ENCODE measurements around the gene ZNF438. TPM values are rescaled to one million over a fixed set of nuclear protein-coding genes. Genes with fewer than 3 reads are reported as not detected.

The ZNF438 gene
- total RNA-seq, 1 experiment from 2014 or later, result 0.26 TPM

- no peak for DNase-seq
- Histone ChIP-seq H3K9me2 (replicated peaks; ENCODE audit: insufficient read depth, low read length) (no peaks in the 10 kb centered on the region), H3K9me3 (ENCODE audit: low read length) (no peaks in the 10 kb centered on the region), H3K27ac (ENCODE audit: low read length) (no peak overlapping the region), H3K4me3 (ENCODE audit: low read length) (no peak overlapping the region), H3K4me1 (ENCODE audit: low read length) (no peaks in the 10 kb centered on the region), H3K79me2 (ENCODE audit: low read length) (no peaks in the 10 kb centered on the region), H3K4me2 (ENCODE audit: low read depth, low read length, poor library complexity, severe bottlenecking) (no peak overlapping the region), H3K9ac (ENCODE audit: low read length) (no peak overlapping the region), H2AFZ (ENCODE audit: low read length) (no peak overlapping the region), H4K20me1 (ENCODE audit: insufficient read depth, low read depth, low read length) (no peaks in the 10 kb centered on the region), H3K36me3 (ENCODE audit: insufficient read depth, low read length) (no peaks in the 10 kb centered on the region), H3K27me3 (ENCODE audit: low read length) (no peaks in the 10 kb centered on the region)
These were observed 173.9 kb downstream of the ZNF438 start for GRCh38 chr10:30857803-30858202.

- H3K9me2 ChIP-seq (replicated peaks; ENCODE audit: insufficient read depth, low read length), result no peaks in the 10 kb centered on the region
- H3K9me3 ChIP-seq (ENCODE audit: low read length), result no peaks in the 10 kb centered on the region
- no peaks in the 10 kb centered on the region for H3K79me2 ChIP-seq (ENCODE audit: low read length)
- H3K4me2 ChIP-seq (ENCODE audit: low read depth, low read length, poor library complexity, severe bottlenecking), result no peak overlapping the region
- H3K4me1 ChIP-seq (ENCODE audit: low read length), result no peaks in the 10 kb centered on the region
- no peak overlapping the region for H2AFZ ChIP-seq (ENCODE audit: low read length)
- H3K4me3 ChIP-seq (ENCODE audit: low read length), result no peak overlapping the region
- no peaks in the 10 kb centered on the region for H4K20me1 ChIP-seq (ENCODE audit: insufficient read depth, low read depth, low read length)
- H3K9ac ChIP-seq (ENCODE audit: low read length), result no peak overlapping the region
- no peaks in the 10 kb centered on the region for H3K36me3 ChIP-seq (ENCODE audit: insufficient read depth, low read length)
- no peaks in the 10 kb centered on the region for H3K27me3 ChIP-seq (ENCODE audit: low read length)
- DNase-seq, result no peak
- H3K27ac ChIP-seq (ENCODE audit: low read length), result no peak overlapping the region
These were observed 176.5 kb downstream of the ZNF438 start for GRCh38 chr10:30855131-30855530.

- H3K4me1 ChIP-seq (ENCODE audit: low read length), result no peaks in the 10 kb centered on the region
- no peaks in the 10 kb centered on the region for H3K9me2 ChIP-seq (replicated peaks; ENCODE audit: insufficient read depth, low read length)
- no peak for DNase-seq
- no peak overlapping the region for H3K4me2 ChIP-seq (ENCODE audit: low read depth, low read length, poor library complexity, severe bottlenecking)
- no peak overlapping the region for H2AFZ ChIP-seq (ENCODE audit: low read length)
- no peaks in the 10 kb centered on the region for H3K36me3 ChIP-seq (ENCODE audit: insufficient read depth, low read length)
- no peak overlapping the region for H3K9ac ChIP-seq (ENCODE audit: low read length)
- H3K27me3 ChIP-seq (ENCODE audit: low read length), result no peaks in the 10 kb centered on the region
- no peaks in the 10 kb centered on the region for H3K79me2 ChIP-seq (ENCODE audit: low read length)
- H4K20me1 ChIP-seq (ENCODE audit: insufficient read depth, low read depth, low read length), result no peaks in the 10 kb centered on the region
- no peaks in the 10 kb centered on the region for H3K9me3 ChIP-seq (ENCODE audit: low read length)
- H3K27ac ChIP-seq (ENCODE audit: low read length), result no peak overlapping the region
- no peak overlapping the region for H3K4me3 ChIP-seq (ENCODE audit: low read length)
These were observed 177.0 kb downstream of the ZNF438 start for GRCh38 chr10:30854656-30855055.

- H3K36me3 ChIP-seq (ENCODE audit: insufficient read depth, low read length), result no peaks in the 10 kb centered on the region
- no peak overlapping the region for H3K4me2 ChIP-seq (ENCODE audit: low read depth, low read length, poor library complexity, severe bottlenecking)
- no peaks in the 10 kb centered on the region for H3K9me3 ChIP-seq (ENCODE audit: low read length)
- H3K9ac ChIP-seq (ENCODE audit: low read length), result no peak overlapping the region
- H3K4me3 ChIP-seq (ENCODE audit: low read length), result no peak overlapping the region
- no peaks in the 10 kb centered on the region for H4K20me1 ChIP-seq (ENCODE audit: insufficient read depth, low read depth, low read length)
- no peaks in the 10 kb centered on the region for H3K79me2 ChIP-seq (ENCODE audit: low read length)
- H3K9me2 ChIP-seq (replicated peaks; ENCODE audit: insufficient read depth, low read length), result no peaks in the 10 kb centered on the region
- no peak for DNase-seq
- no peak overlapping the region for H2AFZ ChIP-seq (ENCODE audit: low read length)
- no peaks in the 10 kb centered on the region for H3K4me1 ChIP-seq (ENCODE audit: low read length)
- H3K27ac ChIP-seq (ENCODE audit: low read length), result no peak overlapping the region
- no peaks in the 10 kb centered on the region for H3K27me3 ChIP-seq (ENCODE audit: low read length)
These were observed 178.6 kb downstream of the ZNF438 start for GRCh38 chr10:30853066-30853465.

GRCh38 chr10:30850776-30851175, 180.9 kb downstream of the ZNF438 start:
- Histone ChIP-seq H3K79me2 (ENCODE audit: low read length) (no peaks in the 10 kb centered on the region), H3K27ac (ENCODE audit: low read length) (no peak overlapping the region), H4K20me1 (ENCODE audit: insufficient read depth, low read depth, low read length) (no peaks in the 10 kb centered on the region), H3K4me2 (ENCODE audit: low read depth, low read length, poor library complexity, severe bottlenecking) (no peak overlapping the region), H3K36me3 (ENCODE audit: insufficient read depth, low read length) (no peaks in the 10 kb centered on the region), H3K4me3 (ENCODE audit: low read length) (no peak overlapping the region), H3K27me3 (ENCODE audit: low read length) (no peaks in the 10 kb centered on the region), H3K9me3 (ENCODE audit: low read length) (no peaks in the 10 kb centered on the region), H3K9ac (ENCODE audit: low read length) (no peak overlapping the region), H2AFZ (ENCODE audit: low read length) (no peak overlapping the region), H3K9me2 (replicated peaks; ENCODE audit: insufficient read depth, low read length) (no peaks in the 10 kb centered on the region), H3K4me1 (ENCODE audit: low read length) (no peaks in the 10 kb centered on the region)
- no peak for DNase-seq

GRCh38 chr10:30849231-30850035, 182.2 kb downstream of the ZNF438 start:
- no peak for DNase-seq
- no peak overlapping the region for H3K27ac ChIP-seq (ENCODE audit: low read length)

GRCh38 chr10:30848396-30849032, 183.2 kb downstream of the ZNF438 start:
- Histone ChIP-seq H3K27ac (ENCODE audit: low read length) (no peak overlapping the region), H3K4me3 (ENCODE audit: low read length) (no peak overlapping the region), H3K4me2 (ENCODE audit: low read depth, low read length, poor library complexity, severe bottlenecking) (no peak overlapping the region), H3K9me2 (replicated peaks; ENCODE audit: insufficient read depth, low read length) (no peaks in the 10 kb centered on the region), H3K79me2 (ENCODE audit: low read length) (no peaks in the 10 kb centered on the region), H3K36me3 (ENCODE audit: insufficient read depth, low read length) (no peaks in the 10 kb centered on the region), H2AFZ (ENCODE audit: low read length) (no peak overlapping the region), H3K4me1 (ENCODE audit: low read length) (no peaks in the 10 kb centered on the region), H3K27me3 (ENCODE audit: low read length) (no peaks in the 10 kb centered on the region), H4K20me1 (ENCODE audit: insufficient read depth, low read depth, low read length) (no peaks in the 10 kb centered on the region), H3K9ac (ENCODE audit: low read length) (no peak overlapping the region), H3K9me3 (ENCODE audit: low read length) (no peaks in the 10 kb centered on the region)
- DNase-seq, result no peak

More at GRCh38 chr10:30849231-30850035, 182.2 kb downstream of the ZNF438 start:
- Histone ChIP-seq H2AFZ (ENCODE audit: low read length) (no peak overlapping the region), H3K9me2 (replicated peaks; ENCODE audit: insufficient read depth, low read length) (no peaks in the 10 kb centered on the region), H3K9me3 (ENCODE audit: low read length) (no peaks in the 10 kb centered on the region), H3K4me2 (ENCODE audit: low read depth, low read length, poor library complexity, severe bottlenecking) (no peak overlapping the region), H3K4me1 (ENCODE audit: low read length) (no peaks in the 10 kb centered on the region), H3K4me3 (ENCODE audit: low read length) (no peak overlapping the region), H3K36me3 (ENCODE audit: insufficient read depth, low read length) (no peaks in the 10 kb centered on the region), H4K20me1 (ENCODE audit: insufficient read depth, low read depth, low read length) (no peaks in the 10 kb centered on the region), H3K79me2 (ENCODE audit: low read length) (no peaks in the 10 kb centered on the region), H3K9ac (ENCODE audit: low read length) (no peak overlapping the region), H3K27me3 (ENCODE audit: low read length) (no peaks in the 10 kb centered on the region)

- Histone ChIP-seq H2AFZ (ENCODE audit: low read length) (no peak overlapping the region), H3K9ac (ENCODE audit: low read length) (no peak overlapping the region), H3K27ac (ENCODE audit: low read length) (no peak overlapping the region), H3K9me3 (ENCODE audit: low read length) (no peaks in the 10 kb centered on the region), H3K27me3 (ENCODE audit: low read length) (no peaks in the 10 kb centered on the region), H3K36me3 (ENCODE audit: insufficient read depth, low read length) (no peaks in the 10 kb centered on the region), H3K4me3 (ENCODE audit: low read length) (no peak overlapping the region), H3K4me2 (ENCODE audit: low read depth, low read length, poor library complexity, severe bottlenecking) (no peak overlapping the region), H3K9me2 (replicated peaks; ENCODE audit: insufficient read depth, low read length) (no peaks in the 10 kb centered on the region), H3K4me1 (ENCODE audit: low read length) (no peaks in the 10 kb centered on the region), H3K79me2 (ENCODE audit: low read length) (no peaks in the 10 kb centered on the region), H4K20me1 (ENCODE audit: insufficient read depth, low read depth, low read length) (no peaks in the 10 kb centered on the region)
- no peak for DNase-seq
These were observed 184.0 kb downstream of the ZNF438 start for GRCh38 chr10:30847642-30848041.
